Suprapubic skin (tissue), 4 donors: ENCODE data around the gene TMEM63A. TPM values are rescaled to one million over a fixed set of nuclear protein-coding genes. Genes with fewer than 3 reads are reported as not detected.
"Not testable (repeated sequence)": the region's sequence is repeated elsewhere in the genome, so short reads cannot be mapped to it uniquely, and the experiment has no call there.

ENCODE experiments used
- DNase-seq, 2 donors: peaks; one replicate each; pipeline ENCODE4 v3.0.0-alpha.2; 2019; ENCODE audit warnings: low spot score in 2 of 2
- H3K27ac ChIP-seq: fragments of 200-600 bp; sonication (generic); one replicate; pipeline ENCODE4 v1.5.1; 2019
- H3K27me3 ChIP-seq: fragments of 200-600 bp; sonication (generic); one replicate; pipeline ENCODE4 v1.5.1; 2019
- H3K36me3 ChIP-seq: fragments of 200-600 bp; sonication (generic); one replicate; pipeline ENCODE4 v1.5.1; 2019
- H3K4me1 ChIP-seq: fragments of 200-600 bp; sonication (generic); one replicate; pipeline ENCODE4 v1.5.1; 2019
- H3K4me3 ChIP-seq: fragments of 200-600 bp; sonication (generic); one replicate; pipeline ENCODE4 v1.5.1; 2019; ENCODE audit warnings: mild to moderate bottlenecking
- H3K9me3 ChIP-seq: fragments of 200-600 bp; sonication (generic); one replicate; pipeline ENCODE4 v1.5.1; 2019
- EP300 ChIP-seq: sonication (generic); formaldehyde crosslinking; IDR thresholded peaks from one replicate; pipeline ENCODE4 v1.6.1; 2017; ENCODE audit warnings: antibody characterized with exemption
- POLR2A ChIP-seq, 2 donors: fragments of 450-650 bp; IDR thresholded peaks; one replicate each; pipeline ENCODE4 v1.6.1; 2017; ENCODE audit warnings: antibody characterized with exemption in 2 of 2, mild to moderate bottlenecking in 2 of 2, moderate library complexity in 2 of 2
- POLR2AphosphoS5 ChIP-seq, 3 donors: sonication (generic); formaldehyde crosslinking; IDR thresholded peaks; one replicate each; pipeline ENCODE4 v1.6.1; 2017; ENCODE audit warnings: antibody characterized with exemption in 3 of 3
- WGBS: methylation state at CpG from one replicate; pipeline ENCODE4 v1.1.5; 2018; 5-methylcytosine and 5-hydroxymethylcytosine counted together
- total RNA-seq, 4 donors: library from RNA; depleted of rRNA; stranded (reverse); fragments of >200 nt; gene quantifications; one replicate each; pipeline ENCODE4 v1.1.0, GENCODE V29; 2016
- TF ChIP-seq, protein P1 (sequence below), 2 donors: fragments of 200-600 bp in 1 of 2; fragments of 450-650 bp in 1 of 2; sonication (generic) in 1 of 2; IDR thresholded peaks; one replicate each; pipeline ENCODE4 v1.5.1; 2016 to 2019; ENCODE audit warnings: antibody characterized with exemption in 2 of 2, mild to moderate bottlenecking in 1 of 2, moderate library complexity in 1 of 2

Gene TMEM63A
- total RNA-seq, 4 donors from 2014 or later: 32.6 to 162 (median 48.9) TPM

DNA sequence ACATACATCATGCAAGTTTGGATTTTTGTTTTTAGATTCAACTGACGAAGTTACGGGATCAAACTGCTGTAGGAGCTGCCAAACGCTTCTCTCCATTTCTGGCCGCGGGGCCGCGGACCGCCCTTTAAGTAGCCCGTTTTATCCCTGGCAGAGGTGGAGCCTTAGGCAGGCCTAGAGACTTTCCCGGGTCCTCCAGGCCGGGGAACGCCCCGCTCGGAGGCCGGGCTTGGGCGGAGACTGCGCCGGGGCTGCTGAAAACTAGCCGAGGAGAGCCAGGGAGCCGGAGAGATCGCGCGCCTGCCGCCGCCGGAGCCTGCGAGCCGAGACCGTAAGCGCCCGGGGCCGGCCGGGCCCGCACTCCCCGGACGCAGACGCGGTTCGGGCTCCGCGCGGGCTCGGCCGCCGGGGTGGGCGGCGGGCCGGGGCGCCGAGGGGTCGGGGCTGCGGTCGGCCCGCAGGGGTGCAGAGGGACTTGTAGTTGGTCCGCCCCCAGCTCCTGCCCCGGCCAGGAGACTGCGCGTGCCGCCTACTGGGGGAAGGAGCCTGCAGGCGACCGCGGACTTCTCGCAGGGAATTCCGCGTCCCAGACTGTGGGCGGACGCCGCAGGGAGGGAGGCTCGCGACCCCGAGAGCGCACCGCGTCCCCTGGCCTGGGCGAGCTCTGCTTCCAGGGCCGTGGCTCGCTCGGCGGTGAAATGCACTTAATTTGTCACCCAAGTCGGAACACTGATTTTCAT lies 72.2 kb downstream of the TMEM63A start, which contains the start of gene EPHX1:
EPHX1 (plus strand) TSS at position 283 of the 737 bp plus-strand sequence. CDS start 18,606 bp downstream, outside the sequence.
- TF ChIP-seq EP300 (no peak), POLR2AphosphoS5 (IDR thresholded peaks at IDR 0.05) (peak in 1 of 3 donors; percentile 8), POLR2A (IDR thresholded peaks at IDR 0.05) (peak in 1 of 2 donors; percentile 81)
- TF ChIP-seq, protein P1, sequence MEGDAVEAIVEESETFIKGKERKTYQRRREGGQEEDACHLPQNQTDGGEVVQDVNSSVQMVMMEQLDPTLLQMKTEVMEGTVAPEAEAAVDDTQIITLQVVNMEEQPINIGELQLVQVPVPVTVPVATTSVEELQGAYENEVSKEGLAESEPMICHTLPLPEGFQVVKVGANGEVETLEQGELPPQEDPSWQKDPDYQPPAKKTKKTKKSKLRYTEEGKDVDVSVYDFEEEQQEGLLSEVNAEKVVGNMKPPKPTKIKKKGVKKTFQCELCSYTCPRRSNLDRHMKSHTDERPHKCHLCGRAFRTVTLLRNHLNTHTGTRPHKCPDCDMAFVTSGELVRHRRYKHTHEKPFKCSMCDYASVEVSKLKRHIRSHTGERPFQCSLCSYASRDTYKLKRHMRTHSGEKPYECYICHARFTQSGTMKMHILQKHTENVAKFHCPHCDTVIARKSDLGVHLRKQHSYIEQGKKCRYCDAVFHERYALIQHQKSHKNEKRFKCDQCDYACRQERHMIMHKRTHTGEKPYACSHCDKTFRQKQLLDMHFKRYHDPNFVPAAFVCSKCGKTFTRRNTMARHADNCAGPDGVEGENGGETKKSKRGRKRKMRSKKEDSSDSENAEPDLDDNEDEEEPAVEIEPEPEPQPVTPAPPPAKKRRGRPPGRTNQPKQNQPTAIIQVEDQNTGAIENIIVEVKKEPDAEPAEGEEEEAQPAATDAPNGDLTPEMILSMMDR (IDR thresholded peaks at IDR 0.05): peak; percentile 12 to 18
- 0% methylated on average over 27 of the region's 80 CpGs for WGBS
- Histone ChIP-seq H3K27me3 (no peaks in the 10 kb centered on the region), H3K36me3 (no peaks in the 10 kb centered on the region), H3K4me1 (peaks cover 52% of the 10 kb centered on the region), H3K27ac (peak within 1 kb of the TSS; percentile 83), H3K4me3 (peak within 1 kb of the TSS; percentile 77), H3K9me3 (no peaks in the 10 kb centered on the region)
- peak; percentile 91 to 93 for DNase-seq

DNA sequence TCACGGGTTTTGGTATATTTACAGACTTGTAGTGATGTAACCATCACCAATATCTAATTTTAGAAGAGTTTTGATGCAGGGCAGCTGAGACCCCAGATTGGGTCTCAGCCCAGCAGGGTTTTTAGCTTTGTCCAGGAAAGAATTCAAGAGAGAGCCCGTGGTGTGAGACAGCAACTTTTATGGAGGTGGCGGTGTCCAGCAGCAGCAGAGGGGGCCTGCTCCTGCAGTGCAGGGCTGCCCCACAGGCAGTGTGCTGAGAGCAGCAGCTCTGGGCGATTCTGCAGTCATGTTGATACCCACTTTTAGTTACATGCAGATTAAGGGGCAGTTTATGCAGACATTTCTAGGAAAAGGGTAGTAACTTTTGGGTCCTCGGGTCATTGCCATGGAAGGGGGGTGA lies 74.0 kb downstream of the TMEM63A start:
- no peaks in the 10 kb centered on the region for H3K36me3 ChIP-seq
- H3K4me3 ChIP-seq: no peak overlapping the region
- TF ChIP-seq EP300 (no peak), POLR2A (IDR thresholded peaks at IDR 0.05) (no peak), POLR2AphosphoS5 (IDR thresholded peaks at IDR 0.05) (no peak)
- TF ChIP-seq, protein P1 (IDR thresholded peaks at IDR 0.05): no peak
- H3K4me1 ChIP-seq: peaks cover 34% of the 10 kb centered on the region
- DNase-seq: no peak
- H3K27me3 ChIP-seq: no peaks in the 10 kb centered on the region
- WGBS: 90% methylated on average over 5 of the region's 5 CpGs
- no peak overlapping the region for H3K27ac ChIP-seq
- H3K9me3 ChIP-seq: no peaks in the 10 kb centered on the region

DNA sequence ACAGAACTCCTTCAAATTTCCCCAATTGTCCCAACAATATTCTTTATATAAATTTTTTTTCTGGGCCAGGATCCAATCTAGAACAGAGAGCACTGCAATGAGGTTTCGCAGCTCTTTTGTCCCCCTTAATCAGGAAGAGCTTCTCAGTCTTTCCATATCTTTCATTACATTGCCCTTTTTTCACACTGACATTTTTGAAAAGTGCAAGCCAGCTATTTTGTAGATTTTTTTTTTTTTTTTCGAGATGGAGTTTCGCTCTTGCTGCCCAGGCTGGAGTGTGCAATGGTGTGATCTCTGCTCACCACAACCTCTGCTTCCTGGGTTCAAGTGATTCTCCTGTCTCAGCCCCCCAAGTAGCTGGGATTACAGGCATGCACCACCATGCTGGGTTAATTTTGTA lies 75.4 kb downstream of the TMEM63A start:
- H3K27me3 ChIP-seq, H3K36me3 ChIP-seq, DNase-seq, H3K9me3 ChIP-seq, H3K4me3 ChIP-seq, H3K27ac ChIP-seq: not testable (repeated sequence)
- H3K4me1 ChIP-seq: peaks cover 20% of the 10 kb centered on the region
- whole genome bisulfite sequencing: 98% methylated on average over 3 of the region's 3 CpGs

DNA sequence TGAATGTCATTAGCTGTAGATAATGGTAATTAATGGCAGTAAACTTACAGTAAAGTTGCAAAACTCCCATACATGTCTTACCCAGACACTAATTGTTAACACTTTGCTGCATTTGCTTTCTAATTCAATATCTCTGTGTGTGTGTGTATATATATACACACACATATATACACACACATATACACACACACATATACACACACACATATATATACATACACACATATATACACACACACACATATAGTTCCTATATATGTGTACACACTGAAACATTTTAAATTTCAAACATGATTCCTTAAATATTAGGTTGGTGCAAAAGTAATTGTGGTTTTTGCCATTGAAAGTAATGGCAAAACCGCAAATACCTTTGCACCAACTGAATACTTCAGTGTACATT lies 75.9 kb downstream of the TMEM63A start:
- Histone ChIP-seq H3K36me3 (no peaks in the 10 kb centered on the region), H3K9me3 (no peaks in the 10 kb centered on the region), H3K4me1 (peaks cover 15% of the 10 kb centered on the region), H3K4me3 (no peak overlapping the region), H3K27me3 (no peaks in the 10 kb centered on the region), H3K27ac (no peak overlapping the region)
- whole genome bisulfite sequencing: 96% methylated on average over 1 of the region's 1 CpG
- TF ChIP-seq, protein P1 (IDR thresholded peaks at IDR 0.05): no peak
- no peak for TF ChIP-seq EP300
- no peak for TF ChIP-seq POLR2A (IDR thresholded peaks at IDR 0.05)
- TF ChIP-seq POLR2AphosphoS5 (IDR thresholded peaks at IDR 0.05): no peak
- DNase-seq: no peak

DNA sequence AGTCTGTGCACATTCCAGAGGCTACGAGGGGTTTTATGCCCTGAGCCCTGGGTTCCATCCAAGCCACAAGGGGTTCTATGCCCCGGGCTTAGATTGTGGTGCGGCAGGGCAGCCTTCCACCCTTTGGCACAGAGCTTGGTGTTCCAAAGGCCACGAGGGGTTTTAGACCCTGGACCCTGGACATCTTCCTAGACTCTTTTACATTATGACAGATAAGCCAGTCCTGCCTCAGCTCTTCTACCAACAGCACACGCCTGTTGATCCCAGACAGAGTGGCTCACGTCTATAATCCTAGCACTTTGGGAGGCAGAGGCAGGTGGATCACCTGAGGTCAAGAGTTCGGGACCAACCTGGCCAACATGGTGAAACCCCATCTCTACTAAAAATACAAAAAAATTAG lies 81.0 kb downstream of the TMEM63A start:
- H3K27ac ChIP-seq, H3K4me1 ChIP-seq, H3K27me3 ChIP-seq, H3K9me3 ChIP-seq, DNase-seq, H3K4me3 ChIP-seq, H3K36me3 ChIP-seq: not testable (repeated sequence)
- WGBS: 77% methylated on average over 7 of the region's 7 CpGs

DNA sequence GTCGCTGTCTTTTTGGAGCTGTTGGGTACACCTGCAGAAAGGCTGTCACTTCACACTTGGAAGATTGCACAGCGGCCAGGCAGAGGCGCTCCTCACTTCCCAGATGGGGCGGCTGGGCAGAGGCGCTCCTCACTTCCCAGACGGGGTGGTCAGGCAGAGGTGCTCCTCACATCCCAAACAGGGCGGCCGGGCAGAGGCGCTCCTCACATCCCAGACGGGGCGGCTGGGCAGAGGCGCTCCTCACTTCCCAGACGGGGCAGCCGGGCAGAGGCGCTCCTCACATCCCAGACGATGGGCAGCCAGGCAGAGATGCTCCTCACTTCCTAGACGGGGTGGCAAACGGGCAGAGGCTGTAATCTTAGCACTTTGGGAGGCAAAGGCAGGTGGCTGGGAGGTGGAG lies 86.1 kb downstream of the TMEM63A start:
- H3K9me3 ChIP-seq, H3K27me3 ChIP-seq, H3K4me1 ChIP-seq, DNase-seq, H3K4me3 ChIP-seq, H3K36me3 ChIP-seq, H3K27ac ChIP-seq: not testable (repeated sequence)
- 97% methylated on average over 12 of the region's 18 CpGs for WGBS

Other genes with a start within 250 kb of the TMEM63A start
- gene ENAH, start 229.3 kb downstream of the TMEM63A start, total RNA-seq: 10 to 100 TPM; 33.5 to 44.6 (median 41.8) TPM
- 100 to 1,000 TPM; 139 to 162 (median 144) TPM for gene SRP9, start 104.6 kb downstream of the TMEM63A start, total RNA-seq
- gene EPHX1, start 72.3 kb downstream of the TMEM63A start, total RNA-seq: 10 to 100 TPM; 30.3 to 72.8 (median 53.7) TPM
- gene LEFTY1, start 6.8 kb upstream of the TMEM63A start, total RNA-seq: not detected
- gene PYCR2, start 41.9 kb upstream of the TMEM63A start, total RNA-seq: 10 to 100 TPM; 28.8 to 53.8 (median 43.3) TPM
- gene LEFTY2, start 58.8 kb upstream of the TMEM63A start, total RNA-seq: under 1 TPM in 1 of 4 donors, not detected in 3; 0.26 TPM
- 10 to 100 TPM; 19.7 to 37.2 (median 26.5) TPM for gene SDE2, start 117.0 kb upstream of the TMEM63A start, total RNA-seq
- 100 to 1,000 TPM; 224 to 510 (median 444) TPM for gene H3-3A, start 180.3 kb upstream of the TMEM63A start, total RNA-seq